ENCODE data around the gene PFKL. TPM values are rescaled to one million over a fixed set of nuclear protein-coding genes. Genes with fewer than 3 reads are reported as not detected.
"Not testable (repeated sequence)": the region's sequence is repeated elsewhere in the genome, so short reads cannot be mapped to it uniquely, and the experiment has no call there.

The PFKL gene
- total RNA-seq, 1 experiment from 2014 or later = 91.8 TPM

- peak; percentile 71 for DNase-seq (ENCODE audit: low read depth)
Measured at GRCh38 chr21:44294391-44295162, 5.3 kb upstream of the PFKL start.

GRCh38 chr21:44295163-44295573 is 4.7 kb upstream of the PFKL start:
- DNase-seq (ENCODE audit: low read depth) = no peak

- DNase-seq (ENCODE audit: low read depth) = no peak
Measured at GRCh38 chr21:44295646-44296045, 4.2 kb upstream of the PFKL start.

GRCh38 chr21:44296103-44296519 is 3.7 kb upstream of the PFKL start:
- no peak for DNase-seq (ENCODE audit: low read depth)

- DNase-seq (ENCODE audit: low read depth) = no peak
Measured at GRCh38 chr21:44296916-44297315, 2.9 kb upstream of the PFKL start.

GRCh38 chr21:44297525-44298290 is 2.1 kb upstream of the PFKL start:
- DNase-seq (ENCODE audit: low read depth) = peak; percentile 90

- no peak for DNase-seq (ENCODE audit: low read depth)
Measured at GRCh38 chr21:44298301-44298700, 1.6 kb upstream of the PFKL start.

- DNase-seq (ENCODE audit: low read depth) = no peak
Measured at GRCh38 chr21:44299085-44299457, 782 bp upstream of the PFKL start.

- DNase-seq (ENCODE audit: low read depth) = peak; percentile 74
Measured at GRCh38 chr21:44300262-44300959, 558 bp downstream of the PFKL start.

GRCh38 chr21:44301141-44301540 is 1.3 kb downstream of the PFKL start:
- DNase-seq (ENCODE audit: low read depth) = no peak

- DNase-seq (ENCODE audit: low read depth) = no peak
Measured at GRCh38 chr21:44301961-44302406, 2.1 kb downstream of the PFKL start.

- DNase-seq (ENCODE audit: low read depth) = not testable (repeated sequence)
Measured at GRCh38 chr21:44302573-44303401, 2.9 kb downstream of the PFKL start.

GRCh38 chr21:44303490-44303981 is 3.7 kb downstream of the PFKL start:
- no peak for DNase-seq (ENCODE audit: low read depth)

- DNase-seq (ENCODE audit: low read depth) = no peak
Measured at GRCh38 chr21:44304011-44304616, 4.3 kb downstream of the PFKL start.

GRCh38 chr21:44304877-44305293 is 5.0 kb downstream of the PFKL start:
- DNase-seq (ENCODE audit: low read depth) = peak; percentile 61

- no peak for DNase-seq (ENCODE audit: low read depth)
Measured at GRCh38 chr21:44305691-44306090, 5.8 kb downstream of the PFKL start.

GRCh38 chr21:44306936-44307704 is 7.3 kb downstream of the PFKL start:
- no peak for DNase-seq (ENCODE audit: low read depth)

GRCh38 chr21:44310628-44311507 is 11.0 kb downstream of the PFKL start:
- no peak for DNase-seq (ENCODE audit: low read depth)

- no peak for DNase-seq (ENCODE audit: low read depth)
Measured at GRCh38 chr21:44312089-44312488, 12.2 kb downstream of the PFKL start.
